Thyroid gland (tissue), 4 donors: ENCODE measurements around the gene KMT2D.

ENCODE experiments used
- POLR2A ChIP-seq, 2 donors: fragments of 450-650 bp; IDR thresholded peaks; one replicate each; pipeline ENCODE4 v1.6.1; 2017; ENCODE audit warnings: antibody characterized with exemption in 2 of 2, mild to moderate bottlenecking in 2 of 2, moderate library complexity in 1 of 2
- TF ChIP-seq, protein P1 (sequence below), 6 experiments: fragments of 200-600 bp in 3 of 6; fragments of 450-650 bp in 3 of 6; sonication (generic) in 3 of 6; IDR thresholded peaks; one replicate each; pipeline ENCODE4 v1.5.1; 2016 to 2019; ENCODE audit warnings: antibody characterized with exemption in 6 of 6, mild to moderate bottlenecking in 2 of 6, inconsistent platforms in 1 of 6, moderate library complexity in 1 of 6

DNA sequence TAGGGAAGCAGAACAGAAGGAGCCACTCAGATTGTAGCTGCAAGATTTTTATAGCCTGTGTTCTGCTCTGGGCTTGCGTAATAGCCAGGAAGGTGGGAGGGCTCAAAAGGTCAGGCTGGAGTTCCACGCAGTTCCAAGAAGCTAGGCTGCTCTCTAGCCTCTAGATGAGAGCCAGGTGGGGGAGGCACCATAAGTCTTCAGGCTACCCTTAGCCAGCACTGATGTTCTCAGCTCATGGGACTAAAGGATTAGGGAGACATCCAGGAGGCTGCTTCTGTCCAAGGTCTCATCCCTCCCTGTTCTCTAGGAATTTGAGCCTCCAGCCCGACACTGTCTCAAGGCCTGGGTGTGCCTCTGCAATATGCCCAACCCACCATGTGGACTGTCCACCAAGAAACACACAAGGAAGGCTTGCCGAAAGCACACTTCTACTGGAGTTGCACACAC, 48.4 kb upstream of the KMT2D start:
- TF ChIP-seq, protein P1, sequence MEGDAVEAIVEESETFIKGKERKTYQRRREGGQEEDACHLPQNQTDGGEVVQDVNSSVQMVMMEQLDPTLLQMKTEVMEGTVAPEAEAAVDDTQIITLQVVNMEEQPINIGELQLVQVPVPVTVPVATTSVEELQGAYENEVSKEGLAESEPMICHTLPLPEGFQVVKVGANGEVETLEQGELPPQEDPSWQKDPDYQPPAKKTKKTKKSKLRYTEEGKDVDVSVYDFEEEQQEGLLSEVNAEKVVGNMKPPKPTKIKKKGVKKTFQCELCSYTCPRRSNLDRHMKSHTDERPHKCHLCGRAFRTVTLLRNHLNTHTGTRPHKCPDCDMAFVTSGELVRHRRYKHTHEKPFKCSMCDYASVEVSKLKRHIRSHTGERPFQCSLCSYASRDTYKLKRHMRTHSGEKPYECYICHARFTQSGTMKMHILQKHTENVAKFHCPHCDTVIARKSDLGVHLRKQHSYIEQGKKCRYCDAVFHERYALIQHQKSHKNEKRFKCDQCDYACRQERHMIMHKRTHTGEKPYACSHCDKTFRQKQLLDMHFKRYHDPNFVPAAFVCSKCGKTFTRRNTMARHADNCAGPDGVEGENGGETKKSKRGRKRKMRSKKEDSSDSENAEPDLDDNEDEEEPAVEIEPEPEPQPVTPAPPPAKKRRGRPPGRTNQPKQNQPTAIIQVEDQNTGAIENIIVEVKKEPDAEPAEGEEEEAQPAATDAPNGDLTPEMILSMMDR (IDR thresholded peaks at IDR 0.05), result no peak
- TF ChIP-seq POLR2A (IDR thresholded peaks at IDR 0.05), result peak in 1 of 2 donors; percentile 39
